Measurements from ENCODE around the gene DGKG. TPM values are rescaled to one million over a fixed set of nuclear protein-coding genes. Genes with fewer than 3 reads are reported as not detected.

Gene DGKG
- total RNA-seq, 1 donor from 2014 or later: 2.9 TPM

- no peak for DNase-seq
Observed at GRCh38 chr3:186318135-186318534, 43.9 kb downstream of the DGKG start.

- DNase-seq: no peak
Observed at GRCh38 chr3:186317478-186317877, 44.6 kb downstream of the DGKG start.

GRCh38 chr3:186316666-186317260 lies 45.3 kb downstream of the DGKG start:
- no peak for DNase-seq

- no peak for DNase-seq
Observed at GRCh38 chr3:186315581-186316354, 46.3 kb downstream of the DGKG start.

DNA sequence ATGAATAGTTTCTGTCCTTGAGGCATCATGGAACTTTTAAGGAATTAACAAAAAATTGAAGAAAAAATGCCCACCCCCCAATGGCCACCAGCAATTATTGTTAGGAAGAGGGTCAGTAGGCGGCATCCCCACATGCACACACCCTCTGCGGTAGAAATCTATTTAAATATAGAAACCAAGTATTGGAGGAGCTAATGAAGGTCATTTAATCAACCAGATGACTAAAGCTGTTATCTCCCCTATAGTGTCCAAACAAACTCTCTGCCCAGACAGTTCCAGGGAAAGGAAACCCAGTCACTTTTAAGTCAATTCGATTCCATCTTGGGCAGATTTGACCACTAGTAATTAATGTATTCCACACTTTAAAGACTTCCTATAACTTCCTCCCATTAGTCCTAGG lies 47.1 kb downstream of the DGKG start:
- no peak for DNase-seq

DNA sequence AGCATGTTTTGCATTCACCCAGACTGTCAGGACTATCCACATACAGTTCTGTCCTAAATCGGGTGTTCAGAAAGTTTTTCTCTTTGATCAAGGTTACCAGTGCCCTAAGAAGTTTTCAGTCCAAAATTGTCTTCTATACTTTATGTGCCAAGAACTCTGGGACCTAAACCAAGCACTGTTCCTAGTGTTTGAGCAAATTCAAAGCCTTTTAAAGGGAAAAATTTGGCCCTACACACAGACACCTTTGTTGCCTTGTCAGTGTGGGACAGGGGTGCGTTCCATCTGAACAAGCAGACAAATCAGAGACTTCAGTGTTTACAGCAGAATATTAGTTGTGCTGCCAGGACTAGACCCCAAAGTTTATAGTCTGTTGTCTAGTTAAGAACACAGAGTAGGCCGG lies 50.6 kb downstream of the DGKG start:
- DNase-seq: no peak

GRCh38 chr3:186308549-186308948 lies 53.5 kb downstream of the DGKG start:
- DNase-seq: peak; percentile 14

DNA sequence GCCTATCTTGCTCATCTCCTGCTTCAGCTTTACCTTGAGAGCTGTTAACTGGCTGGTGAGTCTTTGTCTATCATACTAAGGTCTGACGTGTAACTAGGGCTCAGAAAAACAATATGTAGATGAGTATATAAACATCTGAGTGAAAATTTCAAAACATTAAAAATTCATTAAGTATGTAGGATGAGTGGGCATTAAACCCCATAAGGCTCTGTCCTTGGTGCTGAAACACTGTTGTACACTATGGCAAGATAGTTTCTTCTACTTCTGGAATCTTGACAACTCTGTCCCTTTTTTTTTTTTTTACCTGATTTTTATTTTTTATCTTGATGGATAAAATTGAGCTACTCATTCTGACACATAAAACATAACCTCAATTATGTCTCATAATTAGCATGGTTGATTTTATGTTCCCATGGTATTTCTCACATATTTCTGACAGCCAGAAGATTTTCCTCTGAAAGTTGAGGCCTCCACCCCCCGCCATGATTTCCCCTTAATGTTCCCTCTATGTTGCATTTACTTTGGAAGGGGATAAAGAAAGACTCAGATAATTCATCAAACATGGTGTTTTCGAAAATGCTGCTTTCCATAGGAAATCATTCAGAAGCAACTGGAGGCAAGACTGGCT lies 54.3 kb downstream of the DGKG start:
- no peak for DNase-seq

GRCh38 chr3:186305286-186305685 lies 56.7 kb downstream of the DGKG start:
- DNase-seq: no peak

DNA sequence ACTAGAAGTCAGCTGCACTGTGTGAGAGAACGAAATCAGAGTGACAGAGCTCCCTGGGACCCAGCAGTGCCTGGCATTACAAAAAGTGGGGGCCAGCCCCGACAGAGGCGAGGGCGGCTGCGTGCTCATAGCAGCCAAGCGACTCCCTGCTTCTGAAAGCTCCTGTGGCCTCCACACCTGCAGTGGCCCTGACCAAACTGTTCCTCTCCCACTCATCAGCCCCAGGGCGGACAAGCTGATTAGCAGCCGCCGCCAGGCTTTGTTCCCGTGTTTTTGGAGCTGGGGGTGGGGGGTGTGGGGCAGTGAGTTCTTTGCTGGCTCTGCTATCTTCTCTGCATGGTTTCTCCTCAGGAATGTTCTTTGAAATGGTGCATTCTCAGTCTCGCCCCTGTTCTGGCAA lies 58.1 kb downstream of the DGKG start:
- DNase-seq: no peak

DNA sequence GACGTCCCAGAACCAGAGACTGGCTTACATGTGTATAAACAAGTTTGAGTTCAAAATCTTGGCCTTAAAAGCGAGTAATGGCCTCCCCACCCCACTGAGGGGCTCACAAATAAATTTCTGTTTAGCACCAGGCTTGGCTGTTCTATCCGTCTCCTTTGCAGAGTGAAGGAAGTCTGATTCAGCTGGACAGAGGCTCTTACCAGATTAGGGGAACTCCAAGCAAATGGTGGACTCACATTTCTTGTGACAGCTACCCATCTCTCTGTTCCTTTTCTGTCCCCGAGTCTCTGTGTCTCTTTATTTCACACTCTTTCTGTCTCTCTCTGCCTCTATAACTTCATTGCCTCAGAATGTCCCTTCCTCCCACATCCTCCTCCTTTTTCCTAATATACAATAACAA lies 62.7 kb downstream of the DGKG start:
- DNase-seq: no peak

DNA sequence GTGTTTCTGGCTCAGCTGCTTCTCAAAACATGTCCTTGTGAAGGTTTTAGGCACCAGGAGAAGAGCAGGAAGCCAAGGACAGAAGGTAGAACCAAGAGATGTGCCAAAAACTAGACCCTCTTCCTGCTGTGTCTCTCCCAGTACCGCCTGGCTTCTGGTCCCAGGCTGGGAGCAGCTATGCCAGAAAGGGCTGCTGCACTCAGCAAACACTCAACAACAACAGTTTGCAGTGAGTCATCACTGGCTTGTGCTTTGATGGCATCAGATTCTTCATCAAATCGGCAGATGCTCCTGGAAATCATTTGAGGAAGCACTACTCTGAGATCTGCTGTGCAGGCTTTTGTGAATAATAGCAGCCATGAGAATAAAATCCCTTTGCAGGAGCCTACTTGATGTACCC lies 63.2 kb downstream of the DGKG start:
- no peak for DNase-seq

- DNase-seq: no peak
Observed at GRCh38 chr3:186290796-186291195, 71.2 kb downstream of the DGKG start.

GRCh38 chr3:186287711-186288110 lies 74.3 kb downstream of the DGKG start:
- DNase-seq: peak; percentile 81

DNA sequence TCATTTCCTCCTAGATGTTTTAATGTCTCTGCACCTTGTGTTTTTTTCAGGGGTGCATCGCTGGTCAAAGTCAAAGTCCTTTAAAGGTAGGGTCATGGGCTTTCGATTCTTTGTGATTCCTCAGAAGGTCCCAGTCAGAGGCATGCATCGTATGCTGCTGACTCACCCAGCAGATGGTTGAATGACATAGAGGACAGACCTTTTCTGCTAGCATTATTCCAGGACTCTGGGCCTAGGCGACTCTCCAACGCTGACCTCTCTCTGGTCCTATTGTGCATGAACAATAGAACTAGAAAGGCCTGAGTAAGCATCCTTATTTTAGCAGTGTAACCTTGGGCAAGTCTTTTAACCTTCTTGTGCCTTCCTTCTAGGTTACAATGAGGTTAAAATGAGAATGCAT lies 75.9 kb downstream of the DGKG start:
- DNase-seq: no peak

- DNase-seq: no peak
Observed at GRCh38 chr3:186284661-186285060, 77.4 kb downstream of the DGKG start.

DNA sequence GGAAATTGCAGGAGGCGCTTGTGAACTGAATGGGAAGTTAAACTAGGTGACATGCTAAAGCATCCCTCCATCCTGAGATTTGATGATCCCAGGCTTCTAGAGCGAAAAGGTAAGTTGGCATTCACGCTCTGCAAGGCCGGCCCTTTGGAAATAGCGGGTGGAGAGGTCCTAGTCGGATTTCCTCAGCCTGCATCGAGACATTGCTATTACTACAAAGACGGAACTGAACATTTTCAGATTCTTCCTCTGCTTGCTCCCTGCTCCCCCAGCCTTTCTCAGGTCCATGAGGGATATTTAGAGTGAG lies 77.7 kb downstream of the DGKG start:
- DNase-seq: no peak

DNA sequence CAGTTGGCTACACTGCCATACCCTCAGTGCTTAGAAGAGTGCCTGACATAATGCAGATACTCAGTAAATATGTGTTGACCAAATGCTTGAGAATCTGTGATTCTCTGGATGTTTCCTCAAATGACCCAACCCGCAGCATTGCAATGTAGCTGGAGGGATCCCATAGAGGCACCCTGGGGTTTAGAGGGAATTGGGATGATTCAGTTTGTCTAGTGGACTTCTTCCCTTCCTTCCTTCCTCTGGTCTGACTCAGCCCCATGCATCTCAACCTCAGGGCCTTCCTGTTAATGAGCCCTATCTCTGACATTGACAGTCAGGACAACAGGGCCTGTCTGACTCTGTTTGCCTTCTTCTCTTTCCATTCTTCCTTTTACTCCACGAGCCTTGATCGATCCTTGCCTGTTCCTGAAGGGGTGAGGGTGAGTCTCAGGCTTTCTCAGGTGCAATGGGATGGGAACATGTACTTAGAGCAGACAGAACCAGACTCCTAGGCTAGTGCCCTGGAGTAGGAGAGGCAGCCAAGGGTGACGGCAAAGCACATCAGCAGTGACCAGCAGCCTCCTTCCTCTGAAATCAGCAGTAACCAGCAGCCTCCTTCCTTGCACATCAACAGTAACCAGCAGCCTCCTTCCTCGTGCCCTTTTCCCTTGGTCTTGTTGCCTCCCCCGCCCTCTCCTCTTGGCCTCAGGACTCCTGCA lies 78.2 kb downstream of the DGKG start:
- DNase-seq: no peak

- DNase-seq: no peak
Observed at GRCh38 chr3:186283096-186283495, 78.9 kb downstream of the DGKG start.

DNA sequence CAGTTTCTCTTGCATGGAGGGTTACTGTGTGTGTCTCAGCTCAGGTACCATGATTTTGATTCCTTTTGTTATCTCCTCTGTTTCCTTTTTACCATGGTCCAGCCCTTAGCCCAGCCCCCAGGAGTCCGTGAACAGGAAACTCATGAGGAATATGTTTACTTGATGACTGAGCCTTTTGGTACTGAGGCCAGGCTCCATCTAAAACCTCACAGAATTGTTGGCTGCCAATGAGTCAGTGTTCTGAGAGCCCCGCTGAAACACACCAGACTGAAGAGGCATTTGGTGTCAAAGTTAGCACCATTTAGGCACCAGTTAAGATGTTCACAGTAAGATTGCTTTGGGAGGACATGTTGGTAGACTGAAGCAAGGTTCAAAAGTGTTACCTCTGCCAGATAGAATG lies 80.9 kb downstream of the DGKG start:
- no peak for DNase-seq

DNA sequence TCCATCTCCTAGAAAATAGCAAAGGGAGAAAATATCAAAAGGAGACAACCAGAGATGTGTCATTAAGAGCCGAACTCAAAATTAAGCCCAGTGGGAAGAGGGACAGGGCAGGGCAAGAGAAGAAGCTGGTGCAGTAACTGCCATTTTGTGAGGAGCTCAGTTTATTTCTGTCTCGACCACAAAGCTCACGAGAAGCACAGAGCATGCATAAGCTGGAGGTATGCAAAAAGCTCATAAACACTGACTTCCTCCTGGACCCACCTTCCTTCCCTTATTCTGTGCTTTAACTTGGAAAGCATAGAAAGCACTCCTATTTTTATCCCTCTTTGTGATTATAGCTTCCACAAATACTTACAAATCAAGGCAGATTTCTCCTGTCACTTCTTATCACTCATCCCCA lies 81.3 kb downstream of the DGKG start:
- DNase-seq: no peak

- peak; percentile 56 for DNase-seq
Observed at GRCh38 chr3:186277268-186277909, 84.6 kb downstream of the DGKG start.

GRCh38 chr3:186275436-186275835 lies 86.6 kb downstream of the DGKG start:
- no peak for DNase-seq

Data from skin of body (tissue), 2 donors.